Iris pigment epithelial cell (primary cell): Measurements from ENCODE around the gene DMD.
"Not testable (repeated sequence)": the region's sequence is repeated elsewhere in the genome, so short reads cannot be mapped to it uniquely, and the experiment has no call there.

Experiments
- DNase-seq: peaks from one replicate; pipeline ENCODE4 v3.0.0-alpha.2; 2011; ENCODE audit warnings: low read depth

The DMD gene

GRCh38 chrX:33156152-33156726 is 55.1 kb downstream of the DMD start:
- peak; percentile 48 for DNase-seq

- no peak for DNase-seq
Measured at GRCh38 chrX:33149580-33149979, 61.8 kb downstream of the DMD start.

- no peak for DNase-seq
Measured at GRCh38 chrX:33149085-33149484, 62.3 kb downstream of the DMD start.

GRCh38 chrX:33142331-33142730 is 69.0 kb downstream of the DMD start:
- peak; percentile 10 for DNase-seq

- DNase-seq: peak; percentile 60
Measured at GRCh38 chrX:33138677-33139249, 72.6 kb downstream of the DMD start.

- DNase-seq: peak; percentile 14
Measured at GRCh38 chrX:33134164-33134563, 77.2 kb downstream of the DMD start.

GRCh38 chrX:33133320-33133719 is 78.0 kb downstream of the DMD start:
- DNase-seq: peak; percentile 14

- no peak for DNase-seq
Measured at GRCh38 chrX:33132569-33132968, 78.8 kb downstream of the DMD start.

GRCh38 chrX:33129607-33130006 is 81.7 kb downstream of the DMD start:
- DNase-seq: no peak

GRCh38 chrX:33128048-33128805 is 83.1 kb downstream of the DMD start:
- no peak for DNase-seq

GRCh38 chrX:33126469-33126868 is 84.9 kb downstream of the DMD start:
- no peak for DNase-seq

GRCh38 chrX:33109858-33110257 is 101.5 kb downstream of the DMD start:
- no peak for DNase-seq

- no peak for DNase-seq
Measured at GRCh38 chrX:33106737-33107136, 104.6 kb downstream of the DMD start.

GRCh38 chrX:33095079-33095478 is 116.3 kb downstream of the DMD start:
- DNase-seq: no peak

- DNase-seq: no peak
Measured at GRCh38 chrX:33087411-33087810, 123.9 kb downstream of the DMD start.

GRCh38 chrX:33086886-33087285 is 124.5 kb downstream of the DMD start:
- DNase-seq: no peak

- no peak for DNase-seq
Measured at GRCh38 chrX:33082371-33082770, 129.0 kb downstream of the DMD start.

GRCh38 chrX:33078273-33078672 is 133.1 kb downstream of the DMD start:
- no peak for DNase-seq

- DNase-seq: not testable (repeated sequence)
Measured at GRCh38 chrX:33073660-33074059, 137.7 kb downstream of the DMD start.

- DNase-seq: no peak
Measured at GRCh38 chrX:33065415-33065814, 145.9 kb downstream of the DMD start.

- no peak for DNase-seq
Measured at GRCh38 chrX:33062041-33062440, 149.3 kb downstream of the DMD start.

GRCh38 chrX:33053001-33053400 is 158.3 kb downstream of the DMD start:
- no peak for DNase-seq

- DNase-seq: no peak
Measured at GRCh38 chrX:33045882-33046281, 165.5 kb downstream of the DMD start.

- DNase-seq: no peak
Measured at GRCh38 chrX:33045245-33045644, 166.1 kb downstream of the DMD start.
